Measurements from ENCODE around the gene SLC43A2. TPM values are rescaled to one million over a fixed set of nuclear protein-coding genes. Genes with fewer than 3 reads are reported as not detected.

Gene SLC43A2
- total and polyA plus RNA-seq, 10 of the 15 experiments (the other 5 are each of a cell fraction or from before 2014, with no cell fraction given), result 0.03 to 14.0 (median 5.3) TPM

DNA sequence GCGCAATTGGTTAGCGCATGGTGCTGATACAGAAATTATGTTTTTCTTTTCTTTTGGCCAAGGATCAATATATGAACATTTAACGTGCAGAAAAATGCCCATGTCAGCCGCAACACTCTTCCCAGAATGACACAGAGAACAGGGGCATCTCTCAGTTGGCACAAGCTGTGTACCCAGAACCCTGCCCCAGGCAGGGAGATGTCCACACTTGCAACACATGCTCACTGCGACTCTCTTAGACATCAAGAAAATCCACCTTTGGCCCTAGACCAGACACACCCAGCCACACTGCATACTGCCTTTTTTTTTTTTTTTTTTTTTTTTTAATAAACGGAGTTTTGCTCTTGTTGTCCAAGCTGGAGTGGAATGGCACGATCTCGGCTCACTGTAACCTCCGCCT, 83.0 kb downstream of the SLC43A2 start:
- Histone ChIP-seq H3K27ac (ENCODE audit: control insufficient read depth, insufficient read depth) (no peak overlapping the region), H3K27me3 (replicated peaks in 1 of 2; ENCODE audit: control insufficient read depth in 2 of 2, insufficient read depth in 2 of 2, low read length in 1 of 2) (no peaks in the 10 kb centered on the region), H3K4me2 (ENCODE audit: control insufficient read depth, insufficient read depth) (no peak overlapping the region), H3K4me1 (ENCODE audit: control insufficient read depth, insufficient read depth, low read length) (no peaks in the 10 kb centered on the region), H3K9ac (ENCODE audit: control insufficient read depth, insufficient read depth, low read length) (no peak overlapping the region), H4K20me1 (ENCODE audit: control insufficient read depth, insufficient read depth) (no peaks in the 10 kb centered on the region), H3K36me3 (ENCODE audit: control insufficient read depth in 2 of 2, insufficient read depth in 2 of 2, low read length in 1 of 2) (peaks cover 17 to 23% of the 10 kb centered on the region in 2 experiments), H3K4me3 (no peak overlapping the region), H3K79me2 (ENCODE audit: control insufficient read depth, insufficient read depth, low read length) (no peaks in the 10 kb centered on the region), H3K9me3 (replicated peaks; ENCODE audit: control insufficient read depth, insufficient read depth, low read length) (no peaks in the 10 kb centered on the region), H2AFZ (ENCODE audit: control insufficient read depth, low read depth, low read length) (no peak overlapping the region)
- TF ChIP-seq PML (IDR thresholded peaks at IDR 0.05; ENCODE audit: low read length), result no peak
- TF ChIP-seq, protein P1, sequence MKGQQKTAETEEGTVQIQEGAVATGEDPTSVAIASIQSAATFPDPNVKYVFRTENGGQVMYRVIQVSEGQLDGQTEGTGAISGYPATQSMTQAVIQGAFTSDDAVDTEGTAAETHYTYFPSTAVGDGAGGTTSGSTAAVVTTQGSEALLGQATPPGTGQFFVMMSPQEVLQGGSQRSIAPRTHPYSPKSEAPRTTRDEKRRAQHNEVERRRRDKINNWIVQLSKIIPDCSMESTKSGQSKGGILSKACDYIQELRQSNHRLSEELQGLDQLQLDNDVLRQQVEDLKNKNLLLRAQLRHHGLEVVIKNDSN (IDR thresholded peaks at IDR 0.05; ENCODE audit: borderline replicate concordance, extremely low read length, insufficient read depth, low read depth, low read length), result no peak
- no peak for TF ChIP-seq BACH1 (IDR thresholded peaks at IDR 0.05; ENCODE audit: borderline replicate concordance)
- TF ChIP-seq SPI1 (IDR thresholded peaks at IDR 0.05; ENCODE audit: borderline replicate concordance, insufficient read depth, low read depth, low read length), result no peak
- TF ChIP-seq HDAC2 (IDR thresholded peaks at IDR 0.05), result no peak
- TF ChIP-seq ZSCAN29 (IDR thresholded peaks at IDR 0.05), result no peak
- WGBS (ENCODE audit: insufficient coverage, insufficient replicate concordance, low lambda C conversion rate, missing lambda C conversion rate), result 96% methylated on average over 5 of the region's 9 CpGs
- intact Hi-C loops (cut with micrococcal nuclease; ENCODE audit: unreplicated experiment), result no loop called here
- ChIA-PET RAD21 (ENCODE audit: unreplicated experiment) (interaction anchor here (1.1 kb wide), 1 partner anchor 180 kb away, joined by 3 read pairs; no protein-coding TSS in a partner anchor), SMC1A (ENCODE audit: uncharacterized antibody, unreplicated experiment) (no interaction called here), CTCF (interaction anchor here (1.4 kb wide), 1 partner anchor 13 kb away, joined by 4 read pairs; no protein-coding TSS in a partner anchor), POLR2A (interaction anchor here (0.6 kb wide), 1 partner anchor 126 kb away, joined by 4 read pairs; no protein-coding TSS in a partner anchor)
- FAIRE-seq (no peak), ATAC-seq (no peak), DNase-seq (ENCODE audit: low read depth, low spot score) (no peak)
- BruUV-seq (replicated peaks), result no TSS peak
- in situ Hi-C loops (cut with MboI), result no loop called here

DNA sequence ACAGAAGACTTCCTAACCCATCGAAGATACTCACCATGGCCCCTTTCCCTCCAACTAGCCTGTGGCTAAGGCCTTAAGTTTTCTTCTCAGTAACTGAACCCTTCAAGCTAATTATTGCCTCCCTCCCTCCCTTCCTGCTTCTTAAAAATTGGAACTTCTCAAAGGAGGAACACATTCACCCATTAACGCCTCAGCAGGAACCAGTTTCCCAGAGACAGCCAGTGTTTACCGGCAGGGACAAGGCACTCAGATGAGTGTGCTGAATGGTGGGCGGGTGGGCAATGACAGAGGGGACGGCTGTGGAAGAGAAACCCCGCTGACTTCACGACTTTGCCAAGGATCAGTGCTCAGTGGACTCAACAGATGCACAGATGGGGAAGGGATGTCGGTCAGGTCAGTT, 86.3 kb downstream of the SLC43A2 start:
- no peaks in the 10 kb centered on the region for H4K20me1 ChIP-seq (ENCODE audit: control insufficient read depth, insufficient read depth)
- DNase-seq (ENCODE audit: low read depth, low spot score) (no peak), FAIRE-seq (no peak), ATAC-seq (no peak)
- intact Hi-C loops (cut with micrococcal nuclease; ENCODE audit: unreplicated experiment) (no loop called here), in situ Hi-C loops (cut with MboI) (no loop called here)
- TF ChIP-seq RELA (IDR thresholded peaks at IDR 0.05; ENCODE audit: borderline replicate concordance, partially characterized antibody) (no peak), IKZF1 (conservative IDR thresholded peaks at IDR 0.05) (no peak), ZSCAN29 (IDR thresholded peaks at IDR 0.05) (no peak), HCFC1 (IDR thresholded peaks at IDR 0.05; ENCODE audit: low read length) (no peak), CREM (IDR thresholded peaks at IDR 0.05; ENCODE audit: low read depth) (no peak), STAT3 (IDR thresholded peaks at IDR 0.05; ENCODE audit: low read depth, low read length) (no peak)
- TF ChIP-seq, protein P2, sequence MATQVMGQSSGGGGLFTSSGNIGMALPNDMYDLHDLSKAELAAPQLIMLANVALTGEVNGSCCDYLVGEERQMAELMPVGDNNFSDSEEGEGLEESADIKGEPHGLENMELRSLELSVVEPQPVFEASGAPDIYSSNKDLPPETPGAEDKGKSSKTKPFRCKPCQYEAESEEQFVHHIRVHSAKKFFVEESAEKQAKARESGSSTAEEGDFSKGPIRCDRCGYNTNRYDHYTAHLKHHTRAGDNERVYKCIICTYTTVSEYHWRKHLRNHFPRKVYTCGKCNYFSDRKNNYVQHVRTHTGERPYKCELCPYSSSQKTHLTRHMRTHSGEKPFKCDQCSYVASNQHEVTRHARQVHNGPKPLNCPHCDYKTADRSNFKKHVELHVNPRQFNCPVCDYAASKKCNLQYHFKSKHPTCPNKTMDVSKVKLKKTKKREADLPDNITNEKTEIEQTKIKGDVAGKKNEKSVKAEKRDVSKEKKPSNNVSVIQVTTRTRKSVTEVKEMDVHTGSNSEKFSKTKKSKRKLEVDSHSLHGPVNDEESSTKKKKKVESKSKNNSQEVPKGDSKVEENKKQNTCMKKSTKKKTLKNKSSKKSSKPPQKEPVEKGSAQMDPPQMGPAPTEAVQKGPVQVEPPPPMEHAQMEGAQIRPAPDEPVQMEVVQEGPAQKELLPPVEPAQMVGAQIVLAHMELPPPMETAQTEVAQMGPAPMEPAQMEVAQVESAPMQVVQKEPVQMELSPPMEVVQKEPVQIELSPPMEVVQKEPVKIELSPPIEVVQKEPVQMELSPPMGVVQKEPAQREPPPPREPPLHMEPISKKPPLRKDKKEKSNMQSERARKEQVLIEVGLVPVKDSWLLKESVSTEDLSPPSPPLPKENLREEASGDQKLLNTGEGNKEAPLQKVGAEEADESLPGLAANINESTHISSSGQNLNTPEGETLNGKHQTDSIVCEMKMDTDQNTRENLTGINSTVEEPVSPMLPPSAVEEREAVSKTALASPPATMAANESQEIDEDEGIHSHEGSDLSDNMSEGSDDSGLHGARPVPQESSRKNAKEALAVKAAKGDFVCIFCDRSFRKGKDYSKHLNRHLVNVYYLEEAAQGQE (IDR thresholded peaks at IDR 0.05; ENCODE audit: low read depth, low read length), result no peak
- TF ChIP-seq, protein P3, sequence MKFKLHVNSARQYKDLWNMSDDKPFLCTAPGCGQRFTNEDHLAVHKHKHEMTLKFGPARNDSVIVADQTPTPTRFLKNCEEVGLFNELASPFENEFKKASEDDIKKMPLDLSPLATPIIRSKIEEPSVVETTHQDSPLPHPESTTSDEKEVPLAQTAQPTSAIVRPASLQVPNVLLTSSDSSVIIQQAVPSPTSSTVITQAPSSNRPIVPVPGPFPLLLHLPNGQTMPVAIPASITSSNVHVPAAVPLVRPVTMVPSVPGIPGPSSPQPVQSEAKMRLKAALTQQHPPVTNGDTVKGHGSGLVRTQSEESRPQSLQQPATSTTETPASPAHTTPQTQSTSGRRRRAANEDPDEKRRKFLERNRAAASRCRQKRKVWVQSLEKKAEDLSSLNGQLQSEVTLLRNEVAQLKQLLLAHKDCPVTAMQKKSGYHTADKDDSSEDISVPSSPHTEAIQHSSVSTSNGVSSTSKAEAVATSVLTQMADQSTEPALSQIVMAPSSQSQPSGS (IDR thresholded peaks at IDR 0.05; ENCODE audit: low read length), result no peak
- H3K27me3 ChIP-seq (replicated peaks in 1 of 2; ENCODE audit: control insufficient read depth in 2 of 2, insufficient read depth in 2 of 2, low read length in 1 of 2), result no peaks in the 10 kb centered on the region
- H3K9ac ChIP-seq (ENCODE audit: control insufficient read depth, insufficient read depth, low read length), result no peak overlapping the region
- no peak overlapping the region for H3K27ac ChIP-seq (ENCODE audit: control insufficient read depth, insufficient read depth)
- H3K4me2 ChIP-seq (ENCODE audit: control insufficient read depth, insufficient read depth), result no peak overlapping the region
- H3K4me1 ChIP-seq (ENCODE audit: control insufficient read depth, insufficient read depth, low read length), result no peaks in the 10 kb centered on the region
- ChIA-PET CTCF (no interaction called here), POLR2A (no interaction called here), SMC1A (ENCODE audit: uncharacterized antibody, unreplicated experiment) (interaction anchor here (0.8 kb wide), 1 partner anchor 335 kb away, joined by 3 read pairs; no protein-coding TSS in a partner anchor), RAD21 (ENCODE audit: unreplicated experiment) (no interaction called here)
- no peaks in the 10 kb centered on the region for H3K9me3 ChIP-seq (replicated peaks; ENCODE audit: control insufficient read depth, insufficient read depth, low read length)
- H2AFZ ChIP-seq (ENCODE audit: control insufficient read depth, low read depth, low read length), result no peak overlapping the region
- H3K36me3 ChIP-seq (ENCODE audit: control insufficient read depth in 2 of 2, insufficient read depth in 2 of 2, low read length in 1 of 2), result peaks cover 12 to 31% of the 10 kb centered on the region in 2 experiments; a peak in 3 of 4 replicates
- no peak overlapping the region for H3K4me3 ChIP-seq
- H3K79me2 ChIP-seq (ENCODE audit: control insufficient read depth, insufficient read depth, low read length), result no peaks in the 10 kb centered on the region
- 91% methylated on average over 8 of the region's 8 CpGs for WGBS (ENCODE audit: insufficient coverage, insufficient replicate concordance, low lambda C conversion rate, missing lambda C conversion rate)
- no TSS peak for BruUV-seq (replicated peaks)

Measured in GM12878 (cell line).